CD4-positive, CD25-positive, alpha-beta regulatory T cell (primary cell): ENCODE data around the gene NCR2. TPM values are rescaled to one million over a fixed set of nuclear protein-coding genes. Genes with fewer than 3 reads are reported as not detected.

Source experiments
- ATAC-seq, 2 donors: fragments of 150-1000 bp; cut with Tn5 transposase; one replicate each; pipeline ENCODE4 v1.10.0; 2021; ENCODE audit warnings: low read depth in 2 of 2, moderate number of reproducible peaks in 2 of 2, moderate library complexity in 1 of 2
- DNase-seq, 3 donors: peaks; one replicate each; pipeline versions ENCODE4 v3.0.0 to v3.0.0-alpha.2; 2012 to 2022; ENCODE audit warnings: mixed read lengths in 1 of 3
- H3K27ac ChIP-seq: one replicate; pipeline ENCODE4 v1.7.0; 2013; ENCODE audit warnings: mild to moderate bottlenecking, low read length; ENCODE audit not compliant: insufficient read depth, poor library complexity, severe bottlenecking
- H3K27me3 ChIP-seq: one replicate; pipeline ENCODE4 v1.7.0; 2013; ENCODE audit warnings: low read length; ENCODE audit not compliant: control insufficient read depth, insufficient read depth
- H3K36me3 ChIP-seq: one replicate; pipeline ENCODE4 v1.7.0; 2013; ENCODE audit warnings: mild to moderate bottlenecking, low read length, moderate library complexity; ENCODE audit not compliant: control insufficient read depth, insufficient read depth
- H3K4me1 ChIP-seq: 2 replicates; pipeline ENCODE4 v1.7.0; 2013; ENCODE audit warnings: mild to moderate bottlenecking, low read length; ENCODE audit not compliant: insufficient read depth, control insufficient read depth, poor library complexity, severe bottlenecking
- H3K4me3 ChIP-seq: one replicate; pipeline ENCODE4 v1.7.0; 2013; ENCODE audit warnings: low read depth, mild to moderate bottlenecking, low read length, moderate library complexity
- H3K9me3 ChIP-seq, 2 experiments: 1 replicate in 1 of 2; 2 replicates in 1 of 2; pipeline ENCODE4 v1.7.0; 2013; ENCODE audit warnings: low read length in 2 of 2, mild to moderate bottlenecking in 1 of 2, moderate library complexity in 1 of 2; ENCODE audit not compliant: control insufficient read depth in 2 of 2
- H3K27ac Mint-ChIP-seq, 3 donors: one replicate each; pipeline ENCODE4 v1.8.0; 2020 to 2022; ENCODE audit warnings: mild to moderate bottlenecking in 3 of 3, mixed read lengths in 3 of 3, moderate library complexity in 2 of 3
- H3K27me3 Mint-ChIP-seq: one replicate; pipeline ENCODE4 v1.8.0; 2022; ENCODE audit warnings: mild to moderate bottlenecking, mixed read lengths
- H3K36me3 Mint-ChIP-seq: one replicate; pipeline ENCODE4 v1.8.0; 2020; ENCODE audit warnings: mixed read lengths
- H3K4me1 Mint-ChIP-seq, 4 donors: one replicate each; pipeline ENCODE4 v1.8.0; 2020 to 2022; ENCODE audit warnings: mixed read lengths in 4 of 4, mild to moderate bottlenecking in 1 of 4
- H3K4me3 Mint-ChIP-seq, 4 donors: one replicate each; pipeline ENCODE4 v1.8.0; 2020 to 2022; ENCODE audit warnings: mild to moderate bottlenecking in 4 of 4, mixed read lengths in 4 of 4, moderate library complexity in 3 of 4
- H3K9me3 Mint-ChIP-seq, 7 donors: one replicate each; pipeline ENCODE4 v1.8.0; 2020 to 2022; ENCODE audit warnings: mixed read lengths in 7 of 7, mild to moderate bottlenecking in 3 of 7, moderate library complexity in 2 of 7
- polyA plus RNA-seq, 4 donors: library from polyadenylated mRNA; unstranded; fragments of 300-500 nt; fragmentation: Illumina TruSeq; gene quantifications; one replicate each; pipeline ENCODE4 v1.2.3, GENCODE V29; 2021
- total RNA-seq: library from RNA; stranded (reverse); gene quantifications from one replicate; pipeline ENCODE4 v1.2.3, GENCODE V29; 2022

NCR2 gene
- total and polyA plus RNA-seq, 5 donors from 2014 or later: not detected

DNA sequence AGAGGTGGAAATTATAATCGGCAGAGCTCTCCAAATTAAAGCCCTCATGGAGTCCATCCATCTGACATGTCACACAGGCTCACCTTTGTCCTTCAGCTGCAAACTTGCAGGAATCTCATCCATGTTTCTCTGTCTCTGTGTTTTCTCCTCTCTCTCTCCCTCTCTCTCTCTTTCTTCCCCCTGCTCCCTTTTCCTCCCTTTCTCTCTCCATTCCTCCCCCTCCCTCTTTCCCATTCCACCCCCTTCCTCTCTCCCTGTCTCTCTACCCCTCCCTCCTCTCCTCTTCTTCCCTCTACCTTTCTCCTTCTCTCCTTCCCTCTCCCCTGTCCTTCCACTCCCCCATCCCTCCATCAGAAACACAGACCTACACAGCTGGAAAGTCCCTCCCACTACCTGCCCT lies 6.8 kb downstream of the NCR2 start:
- Histone ChIP-seq H3K27me3 (no peaks in the 10 kb centered on the region), H3K9me3 (no peaks in the 10 kb centered on the region), H3K4me3 (no peak overlapping the region), H3K4me1 (peaks cover 13% of the 10 kb centered on the region), H3K36me3 (no peaks in the 10 kb centered on the region), H3K27ac (no peak overlapping the region)
- Mint-ChIP-seq H3K27me3 (peaks cover 13% of the 10 kb centered on the region), H3K9me3 (peaks cover 0 to 3% (median 0%) of the 10 kb centered on the region in 7 donors), H3K4me3 (no peak overlapping the region), H3K36me3 (no peaks in the 10 kb centered on the region), H3K4me1 (peaks cover 6 to 22% (median 18%) of the 10 kb centered on the region in 4 donors), H3K27ac (peak overlapping the region in 1 of 3 donors; percentile 65)
- no peak for DNase-seq
- no peak for ATAC-seq

DNA sequence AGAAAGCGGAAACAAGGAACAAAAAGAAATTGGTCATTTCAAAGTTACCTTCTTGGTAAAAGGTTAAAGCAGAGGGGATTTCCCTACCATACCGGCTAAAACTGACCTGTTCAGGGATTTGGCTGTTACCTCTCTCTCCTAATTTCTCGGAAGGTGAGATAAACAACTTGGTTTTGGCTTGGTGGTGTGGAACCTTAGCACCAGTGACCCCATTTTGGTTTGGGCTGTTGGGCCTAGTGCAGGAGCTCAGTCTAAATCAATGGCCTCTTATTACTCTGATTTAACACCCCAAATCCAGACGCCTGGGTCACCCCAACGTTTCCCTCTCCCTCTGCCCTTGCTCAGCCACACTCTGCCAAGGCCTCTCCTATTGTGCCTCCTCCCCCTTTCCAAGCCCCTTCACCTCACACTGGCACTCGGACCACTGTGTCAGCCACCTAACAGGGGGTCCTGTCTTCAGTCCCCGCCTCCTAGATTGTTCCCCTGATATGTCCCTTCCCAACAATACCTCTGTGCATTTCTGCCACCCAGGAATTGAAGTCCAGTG lies 8.3 kb downstream of the NCR2 start:
- H3K4me3 ChIP-seq: no peak overlapping the region
- peaks cover 0 to 1% of the 10 kb centered on the region in 2 experiments for H3K9me3 ChIP-seq
- no peaks in the 10 kb centered on the region for H3K27me3 ChIP-seq
- peaks cover 13% of the 10 kb centered on the region for H3K4me1 ChIP-seq
- H3K4me1 Mint-ChIP-seq: peaks cover 6 to 22% (median 18%) of the 10 kb centered on the region in 4 donors
- H3K36me3 Mint-ChIP-seq: no peaks in the 10 kb centered on the region
- no peak overlapping the region for H3K4me3 Mint-ChIP-seq
- H3K9me3 Mint-ChIP-seq: peaks cover 0 to 6% (median 3%) of the 10 kb centered on the region in 7 donors
- ATAC-seq (no peak), DNase-seq (no peak)
- H3K27me3 Mint-ChIP-seq: peaks cover 11% of the 10 kb centered on the region
- H3K27ac ChIP-seq: no peak overlapping the region
- peak overlapping the region in 1 of 3 donors; percentile 53 for H3K27ac Mint-ChIP-seq
- H3K36me3 ChIP-seq: no peaks in the 10 kb centered on the region

DNA sequence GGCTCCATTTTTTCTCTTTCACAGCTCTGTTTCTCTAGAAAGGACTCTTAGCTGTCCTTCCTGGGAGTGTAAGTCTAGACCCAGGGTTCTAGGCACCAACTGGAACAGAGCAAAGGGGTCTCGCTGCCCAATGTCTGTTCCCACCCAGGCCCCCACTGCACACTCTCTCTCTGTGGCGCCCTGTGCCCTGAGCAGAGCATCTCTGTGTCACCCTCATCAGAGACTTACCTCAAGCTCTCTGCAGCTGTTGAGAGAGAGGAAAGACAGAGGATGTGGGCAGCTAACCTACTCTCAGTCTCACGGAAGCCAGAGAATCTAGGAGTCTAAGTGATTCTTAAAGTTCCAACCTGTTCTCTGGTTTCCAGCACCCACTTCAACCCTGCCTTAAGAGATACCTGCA lies 9.5 kb downstream of the NCR2 start:
- H3K9me3 ChIP-seq: peaks cover 0 to 1% of the 10 kb centered on the region in 2 experiments
- H3K4me1 ChIP-seq: peaks cover 13% of the 10 kb centered on the region
- Mint-ChIP-seq H3K4me3 (peak overlapping the region in 1 of 4 donors; percentile 50), H3K27me3 (peaks cover 10% of the 10 kb centered on the region), H3K27ac (peak overlapping the region; percentile 53 to 87 (median 77)), H3K36me3 (no peaks in the 10 kb centered on the region), H3K4me1 (peaks cover 6 to 22% (median 18%) of the 10 kb centered on the region in 4 donors), H3K9me3 (peaks cover 0 to 6% (median 3%) of the 10 kb centered on the region in 7 donors)
- peak in 2 of 3 donors; percentile 40 to 75 for DNase-seq
- no peak overlapping the region for H3K4me3 ChIP-seq
- ATAC-seq: peak; percentile 97 to 99
- H3K36me3 ChIP-seq: no peaks in the 10 kb centered on the region
- H3K27me3 ChIP-seq: no peaks in the 10 kb centered on the region
- no peak overlapping the region for H3K27ac ChIP-seq

DNA sequence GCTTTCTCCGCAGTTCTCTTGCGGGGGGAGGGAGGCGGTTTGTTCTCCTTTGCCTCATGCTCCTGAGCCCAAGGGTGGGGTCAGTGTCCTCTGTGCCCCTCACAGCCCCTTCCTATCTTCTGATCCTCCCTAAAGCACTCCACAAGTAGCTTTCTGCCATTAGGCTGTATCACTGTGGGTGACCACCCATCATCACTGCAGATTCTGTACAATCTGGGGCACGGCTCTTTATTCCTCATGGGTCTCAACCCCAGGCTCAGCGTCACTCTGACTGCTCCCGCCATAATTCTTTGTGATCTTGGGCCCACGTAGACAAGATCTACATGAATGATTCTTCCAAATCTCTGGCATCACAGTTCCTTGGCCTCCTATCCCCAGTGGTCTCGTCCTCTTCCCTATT lies 10.5 kb downstream of the NCR2 start:
- H3K27me3 Mint-ChIP-seq: peaks cover 4% of the 10 kb centered on the region
- H3K27ac ChIP-seq: no peak overlapping the region
- H3K9me3 ChIP-seq: peaks cover 0 to 1% of the 10 kb centered on the region in 2 experiments
- peaks cover 6 to 22% (median 18%) of the 10 kb centered on the region in 4 donors for H3K4me1 Mint-ChIP-seq
- no peaks in the 10 kb centered on the region for H3K36me3 ChIP-seq
- no peak overlapping the region for H3K4me3 ChIP-seq
- peaks cover 13% of the 10 kb centered on the region for H3K4me1 ChIP-seq
- H3K9me3 Mint-ChIP-seq: peaks cover 0 to 6% (median 3%) of the 10 kb centered on the region in 7 donors
- ATAC-seq: no peak
- no peaks in the 10 kb centered on the region for H3K27me3 ChIP-seq
- H3K4me3 Mint-ChIP-seq: peak overlapping the region in 2 of 4 donors; percentile 7 to 77
- no peaks in the 10 kb centered on the region for H3K36me3 Mint-ChIP-seq
- peak overlapping the region in 2 of 3 donors; percentile 64 to 87 for H3K27ac Mint-ChIP-seq
- DNase-seq: no peak

DNA sequence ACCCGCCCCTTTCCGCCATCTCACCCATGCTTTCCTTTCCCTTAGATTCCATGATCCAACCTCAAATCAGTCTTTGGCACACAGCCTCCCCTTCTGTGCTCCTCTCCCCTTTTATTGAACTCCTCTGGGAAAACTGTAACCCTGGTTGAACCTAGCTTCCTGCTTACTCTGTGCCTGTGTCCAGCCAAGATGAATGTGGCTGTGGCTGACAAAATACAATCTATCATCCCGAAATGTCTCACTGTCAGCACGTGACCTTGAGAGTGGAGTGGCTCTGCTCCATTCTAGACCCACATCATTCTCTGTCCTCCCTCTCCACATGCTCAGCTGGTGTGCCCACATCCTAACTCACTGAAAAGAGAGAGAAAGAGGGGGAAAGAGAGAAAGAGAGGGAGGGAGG lies 11.0 kb downstream of the NCR2 start:
- ATAC-seq: no peak
- peak overlapping the region in 1 of 3 donors; percentile 64 for H3K27ac Mint-ChIP-seq
- no peaks in the 10 kb centered on the region for H3K36me3 ChIP-seq
- no peak overlapping the region for H3K4me3 ChIP-seq
- H3K9me3 ChIP-seq: peaks cover 0 to 1% of the 10 kb centered on the region in 2 experiments
- peaks cover 6 to 22% (median 18%) of the 10 kb centered on the region in 4 donors for H3K4me1 Mint-ChIP-seq
- H3K27me3 Mint-ChIP-seq: peaks cover 4% of the 10 kb centered on the region
- no peaks in the 10 kb centered on the region for H3K27me3 ChIP-seq
- H3K4me1 ChIP-seq: peaks cover 13% of the 10 kb centered on the region
- peaks cover 0 to 6% (median 3%) of the 10 kb centered on the region in 7 donors for H3K9me3 Mint-ChIP-seq
- no peaks in the 10 kb centered on the region for H3K36me3 Mint-ChIP-seq
- H3K27ac ChIP-seq: no peak overlapping the region
- no peak for DNase-seq
- peak overlapping the region in 1 of 4 donors; percentile 77 for H3K4me3 Mint-ChIP-seq

DNA sequence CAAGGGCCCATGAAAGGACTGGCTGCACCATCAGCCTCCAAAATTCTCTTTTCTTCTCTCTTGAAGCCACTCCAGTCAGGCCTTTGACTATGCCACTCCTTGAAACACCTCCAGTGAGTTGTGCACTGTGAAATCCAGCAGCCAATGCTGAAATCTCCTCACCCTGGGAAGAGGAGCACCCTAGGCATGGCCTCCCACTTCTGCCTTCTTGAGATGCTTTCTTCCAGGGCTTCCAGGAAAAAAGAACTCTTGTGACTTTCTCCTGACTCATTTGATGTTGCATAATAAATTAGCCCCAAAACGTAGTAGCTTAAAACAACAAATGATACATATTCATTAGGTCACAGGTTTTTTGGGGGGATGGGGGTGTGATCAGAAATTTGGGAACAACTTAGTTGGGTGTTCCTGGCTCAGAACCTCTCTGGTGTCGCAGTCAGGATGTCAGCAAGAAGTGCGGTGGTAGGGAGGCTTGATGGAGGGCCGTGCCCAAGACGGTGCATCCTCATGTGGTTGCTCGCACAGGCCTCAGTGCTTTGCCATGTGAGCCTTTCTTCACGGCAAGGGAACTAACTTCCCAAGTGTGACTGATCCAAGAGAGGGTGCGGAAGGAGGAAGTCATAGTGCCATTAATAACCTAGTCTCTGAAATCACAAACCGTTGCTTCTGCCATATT lies 12.1 kb downstream of the NCR2 start:
- Mint-ChIP-seq H3K4me1 (peaks cover 6 to 22% (median 18%) of the 10 kb centered on the region in 4 donors), H3K27me3 (peaks cover 4% of the 10 kb centered on the region), H3K36me3 (no peaks in the 10 kb centered on the region), H3K9me3 (peaks cover 0 to 6% (median 3%) of the 10 kb centered on the region in 7 donors), H3K27ac (no peak overlapping the region), H3K4me3 (no peak overlapping the region)
- H3K27me3 ChIP-seq: no peaks in the 10 kb centered on the region
- no peak for ATAC-seq
- DNase-seq: no peak
- peaks cover 13% of the 10 kb centered on the region for H3K4me1 ChIP-seq
- H3K4me3 ChIP-seq: no peak overlapping the region
- H3K9me3 ChIP-seq: peaks cover 0 to 1% of the 10 kb centered on the region in 2 experiments
- no peaks in the 10 kb centered on the region for H3K36me3 ChIP-seq
- H3K27ac ChIP-seq: no peak overlapping the region

DNA sequence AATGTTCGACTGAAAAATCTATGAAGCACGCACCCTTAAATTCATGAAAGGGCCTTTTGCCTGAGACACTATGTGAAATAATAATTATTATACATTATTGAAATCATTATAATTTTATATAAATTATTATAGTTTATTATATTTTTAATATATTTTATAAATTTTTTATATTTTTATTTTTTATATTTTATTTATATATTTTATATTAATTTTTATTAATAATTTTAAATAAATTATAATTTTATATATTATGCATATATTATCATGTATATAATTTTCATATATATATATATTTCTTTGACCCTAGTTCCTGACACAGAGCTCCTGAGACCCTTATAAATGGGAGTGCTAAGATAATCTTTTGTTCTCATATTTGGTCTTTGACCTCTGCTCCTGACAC lies 13.5 kb downstream of the NCR2 start:
- H3K36me3 Mint-ChIP-seq: no peaks in the 10 kb centered on the region
- ATAC-seq: no peak
- H3K4me1 ChIP-seq: peaks cover 13% of the 10 kb centered on the region
- peaks cover 6 to 22% (median 17%) of the 10 kb centered on the region in 4 donors for H3K4me1 Mint-ChIP-seq
- no peak overlapping the region for H3K27ac Mint-ChIP-seq
- H3K9me3 ChIP-seq: peaks cover 0 to 1% of the 10 kb centered on the region in 2 experiments
- H3K9me3 Mint-ChIP-seq: peaks cover 0 to 6% (median 3%) of the 10 kb centered on the region in 7 donors
- no peak for DNase-seq
- H3K27ac ChIP-seq: no peak overlapping the region
- H3K36me3 ChIP-seq: no peaks in the 10 kb centered on the region
- H3K4me3 Mint-ChIP-seq: no peak overlapping the region
- H3K27me3 ChIP-seq: no peaks in the 10 kb centered on the region
- H3K27me3 Mint-ChIP-seq: peaks cover 8% of the 10 kb centered on the region
- no peak overlapping the region for H3K4me3 ChIP-seq
